ENCODE results near the gene MADCAM1.
"Not testable (repeated sequence)": the region's sequence is repeated elsewhere in the genome, so short reads cannot be mapped to it uniquely, and the experiment has no call there.

The MADCAM1 gene

DNA sequence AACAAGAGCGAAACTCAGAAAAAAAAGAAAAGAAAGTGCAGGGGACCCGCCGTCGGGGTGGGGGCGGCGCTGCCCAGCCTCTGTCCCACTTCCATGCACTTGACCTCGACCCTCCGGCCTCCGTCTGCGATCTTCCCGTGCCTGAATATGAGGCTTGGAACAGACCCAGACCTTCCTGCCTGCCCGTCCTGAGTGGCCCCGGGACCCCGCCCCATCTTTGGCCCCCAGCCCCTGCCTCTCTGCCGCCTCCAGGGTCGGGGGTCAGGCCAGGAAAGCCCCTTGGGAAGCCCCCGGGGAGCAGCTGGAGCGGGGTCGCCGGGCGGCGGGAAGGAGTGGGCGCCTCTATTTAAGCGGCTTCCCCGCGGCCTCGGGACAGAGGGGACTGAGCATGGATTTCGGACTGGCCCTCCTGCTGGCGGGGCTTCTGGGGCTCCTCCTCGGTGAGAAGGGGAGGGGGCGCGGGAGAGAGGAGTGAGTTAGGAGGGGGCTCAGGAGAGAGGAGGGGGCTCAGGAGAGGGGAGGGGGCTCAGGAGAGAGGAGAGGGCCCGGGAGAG is at the start of gene MADCAM1:
MADCAM1 (plus strand) TSS at position 375 of the 554 bp plus-strand sequence; CDS start at position 389, 14 bp downstream.
- DNase-seq = no peak

DNA sequence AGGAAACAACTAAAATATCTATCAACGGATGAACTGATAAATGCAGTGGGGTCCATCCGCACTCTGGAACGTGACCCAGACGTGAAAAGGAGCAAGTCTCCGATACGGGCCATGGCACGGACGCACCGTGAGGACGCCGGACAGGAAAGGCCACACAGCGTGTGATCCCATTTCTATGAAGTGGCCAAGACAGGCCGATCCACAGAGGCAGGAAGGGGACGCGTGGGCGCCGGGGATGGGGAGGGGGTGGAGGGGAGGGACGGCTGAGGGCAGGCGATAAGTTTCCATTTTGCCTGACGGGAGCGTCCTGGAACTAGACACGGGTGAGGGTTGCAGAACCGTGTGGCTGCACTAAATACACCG is 49.2 kb upstream of the MADCAM1 start:
- no peak for DNase-seq

DNA sequence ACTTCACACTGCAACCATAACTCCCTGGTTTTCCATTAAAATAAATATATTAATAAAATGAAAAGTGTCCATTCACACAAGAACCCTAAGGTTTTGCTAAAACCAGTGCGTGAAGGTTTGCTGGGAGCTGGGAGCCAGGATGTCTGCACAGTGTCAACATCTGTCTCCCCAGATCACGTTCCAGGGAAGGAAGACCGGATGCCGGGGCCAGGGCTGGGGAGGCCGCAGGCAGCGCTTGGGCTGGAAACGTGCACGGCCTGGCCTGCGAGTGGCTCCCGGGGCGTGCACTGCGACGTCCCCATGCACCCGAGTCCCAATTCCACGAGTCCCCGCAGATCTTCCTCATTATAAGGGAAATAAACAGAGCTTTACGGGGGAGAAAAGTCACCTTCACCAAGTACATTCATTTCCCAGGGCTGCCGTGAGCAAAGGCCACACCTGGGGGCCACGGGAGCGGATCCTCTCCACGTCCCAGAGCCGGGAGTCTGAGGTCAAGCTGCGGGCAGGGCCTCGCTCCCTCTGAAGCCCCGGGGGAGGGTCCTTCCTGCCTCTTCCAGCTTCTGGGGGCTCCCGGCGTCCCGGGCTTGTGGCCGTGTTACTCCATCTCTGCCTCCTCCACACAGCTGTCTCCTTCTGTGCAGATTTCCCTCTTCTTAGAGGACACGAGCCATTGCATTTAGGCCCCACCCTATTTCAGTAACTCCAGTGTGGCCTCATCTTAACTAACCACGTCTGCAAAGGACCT is 48.3 kb upstream of the MADCAM1 start:
- no peak for DNase-seq

- DNase-seq = no peak
Measured at GRCh38 chr19:449916-450315, 46.4 kb upstream of the MADCAM1 start.

GRCh38 chr19:450912-451481 is 45.3 kb upstream of the MADCAM1 start:
- not testable (repeated sequence) for DNase-seq

- DNase-seq = no peak
Measured at GRCh38 chr19:452829-453228, 43.5 kb upstream of the MADCAM1 start.

DNA sequence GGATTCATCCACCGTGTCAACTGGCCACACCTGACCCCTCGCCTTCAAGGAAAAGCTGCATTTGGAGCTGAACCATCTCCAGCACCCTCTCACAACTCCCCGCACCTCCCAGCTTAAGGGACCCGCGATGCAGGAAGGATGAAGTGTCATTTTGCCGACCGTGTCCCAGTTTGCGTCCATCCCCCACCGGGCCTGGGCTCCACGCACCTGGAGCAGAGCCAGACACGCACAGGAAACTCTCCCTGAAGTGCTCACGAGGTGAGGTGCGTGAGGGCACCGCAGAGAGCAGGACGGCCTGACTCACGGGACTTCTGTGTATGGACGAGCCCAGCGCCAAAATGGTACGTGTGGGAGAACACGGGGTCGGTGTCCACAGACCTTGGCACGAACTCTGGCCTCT is 42.7 kb upstream of the MADCAM1 start:
- no peak for DNase-seq

GRCh38 chr19:455031-455705 is 41.1 kb upstream of the MADCAM1 start:
- no peak for DNase-seq

DNA sequence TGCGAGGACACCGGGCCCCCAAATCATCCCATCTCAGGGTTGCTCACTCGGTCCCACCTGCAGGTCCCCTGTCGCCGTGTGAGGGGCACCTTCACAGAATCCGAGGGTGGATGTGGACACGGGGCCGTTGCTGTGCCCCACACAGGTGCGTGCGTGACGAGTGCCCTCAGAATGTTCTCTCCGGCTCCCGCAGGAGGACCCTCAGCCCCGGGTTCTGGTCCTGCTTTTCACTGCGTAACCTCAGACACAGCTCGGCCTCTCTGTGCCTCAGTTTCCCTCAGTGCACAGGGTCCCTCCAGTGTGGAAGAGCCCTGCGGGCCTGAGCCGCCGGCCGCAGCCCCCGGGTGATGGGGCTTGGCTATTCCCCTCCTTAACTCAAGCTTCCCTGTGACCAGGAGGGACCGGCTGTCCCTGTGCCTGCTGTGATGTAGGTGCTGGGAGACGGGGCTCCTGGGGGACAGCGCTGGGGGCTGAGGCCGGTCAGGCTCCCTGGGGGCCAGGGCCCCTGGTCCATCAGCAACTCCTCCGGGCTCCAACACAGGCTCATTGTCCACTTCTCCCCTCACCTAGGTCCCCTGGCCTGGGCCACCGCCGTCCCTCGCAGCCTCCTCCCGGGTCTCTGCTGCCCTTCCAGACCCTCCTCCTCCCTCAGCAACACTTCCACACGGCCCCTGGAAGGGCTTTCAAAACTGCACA is 40.3 kb upstream of the MADCAM1 start:
- DNase-seq = no peak

DNA sequence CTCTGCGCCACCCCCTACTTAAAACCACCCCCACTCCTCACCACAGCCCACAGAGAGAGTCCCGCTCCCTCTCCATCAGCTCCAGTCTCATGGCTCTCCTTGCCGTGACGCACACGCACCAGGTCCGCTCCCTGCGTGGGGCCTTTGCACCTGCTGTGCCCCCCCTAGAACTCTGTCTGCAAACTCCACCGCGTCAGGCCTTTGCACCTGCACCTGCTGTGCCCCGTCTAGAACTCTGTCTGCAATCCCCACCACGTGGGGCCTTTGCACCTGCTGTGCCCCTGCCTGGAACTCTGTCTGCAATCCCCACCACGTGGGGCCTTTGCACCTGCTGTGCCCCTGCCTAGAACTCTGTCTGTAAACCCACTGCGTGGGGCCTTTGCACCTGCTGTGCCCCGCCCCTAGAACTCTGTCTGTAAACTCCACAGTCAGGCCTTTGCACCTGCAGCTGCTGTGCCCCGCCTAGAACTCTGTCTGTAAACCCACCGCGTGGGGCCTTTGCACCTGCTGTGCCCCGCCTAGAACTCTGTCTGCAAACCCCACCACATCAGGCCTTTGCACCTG is 39.7 kb upstream of the MADCAM1 start:
- DNase-seq = no peak

DNA sequence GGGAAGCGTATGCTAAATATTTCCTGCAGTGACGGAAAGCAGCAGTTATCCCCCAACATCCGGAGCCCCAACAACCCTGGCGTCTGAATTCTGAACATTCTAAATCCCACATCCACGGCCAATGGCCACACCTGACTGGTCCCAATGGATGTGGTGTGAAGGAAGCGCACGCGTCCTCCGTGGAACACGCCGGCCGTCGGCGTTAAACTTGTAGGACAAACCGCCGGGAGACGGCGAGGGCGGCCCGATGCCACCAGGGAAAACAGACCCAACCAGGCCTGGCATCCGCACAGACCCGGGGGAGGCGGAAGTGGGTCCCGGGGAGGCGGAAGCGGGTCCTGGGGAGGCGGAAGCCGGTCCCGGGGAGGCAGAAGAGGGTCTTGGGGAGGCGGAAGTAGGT is 38.6 kb upstream of the MADCAM1 start:
- no peak for DNase-seq

DNA sequence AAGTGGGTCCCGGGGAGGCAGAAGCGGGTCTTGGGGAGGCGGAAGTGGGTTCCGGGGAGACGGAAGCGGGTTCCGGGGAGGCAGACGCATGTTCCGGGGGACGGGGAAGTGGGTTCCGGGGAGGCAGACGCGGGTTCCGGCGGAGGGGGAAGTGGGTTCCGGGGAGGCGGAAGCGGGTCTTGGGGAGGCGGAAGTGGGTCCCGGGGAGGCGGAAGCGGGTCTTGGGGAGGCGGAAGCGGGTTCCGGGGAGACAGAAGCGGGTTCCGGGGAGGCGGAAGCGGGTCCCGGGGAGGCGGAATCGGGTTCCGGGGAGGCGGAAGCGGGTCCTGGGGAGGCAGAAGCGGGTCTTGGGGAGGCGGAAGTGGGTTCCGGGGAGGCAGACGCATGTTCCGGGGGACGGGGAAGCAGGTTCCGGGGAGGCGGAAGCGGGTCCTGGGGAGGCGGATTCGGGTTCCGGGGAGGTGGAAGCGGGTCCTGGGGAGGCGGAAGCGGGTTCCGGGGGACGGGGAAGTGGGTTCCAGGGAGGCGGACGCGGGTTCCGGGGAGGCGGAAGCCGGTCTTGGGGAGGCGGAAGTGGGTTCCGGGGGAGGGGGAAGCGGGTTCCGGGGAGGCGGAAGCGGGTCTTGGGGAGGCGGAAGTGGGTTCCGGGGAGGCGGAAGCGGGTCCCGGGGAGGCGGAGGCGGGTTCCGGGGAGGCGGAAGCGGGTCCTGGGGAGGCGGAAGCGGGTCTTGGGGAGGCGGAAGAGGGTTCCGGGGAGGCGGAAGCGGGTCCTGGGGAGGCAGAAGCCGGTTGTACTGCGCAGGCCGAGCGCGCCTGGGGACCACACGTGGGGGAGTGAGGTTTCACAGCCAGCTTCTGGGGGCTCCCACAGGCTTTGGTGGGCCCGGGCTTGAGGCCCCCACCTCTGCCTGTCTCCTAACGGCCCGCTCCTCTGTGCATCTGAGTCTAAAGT is 37.9 kb upstream of the MADCAM1 start:
- DNase-seq = no peak

DNA sequence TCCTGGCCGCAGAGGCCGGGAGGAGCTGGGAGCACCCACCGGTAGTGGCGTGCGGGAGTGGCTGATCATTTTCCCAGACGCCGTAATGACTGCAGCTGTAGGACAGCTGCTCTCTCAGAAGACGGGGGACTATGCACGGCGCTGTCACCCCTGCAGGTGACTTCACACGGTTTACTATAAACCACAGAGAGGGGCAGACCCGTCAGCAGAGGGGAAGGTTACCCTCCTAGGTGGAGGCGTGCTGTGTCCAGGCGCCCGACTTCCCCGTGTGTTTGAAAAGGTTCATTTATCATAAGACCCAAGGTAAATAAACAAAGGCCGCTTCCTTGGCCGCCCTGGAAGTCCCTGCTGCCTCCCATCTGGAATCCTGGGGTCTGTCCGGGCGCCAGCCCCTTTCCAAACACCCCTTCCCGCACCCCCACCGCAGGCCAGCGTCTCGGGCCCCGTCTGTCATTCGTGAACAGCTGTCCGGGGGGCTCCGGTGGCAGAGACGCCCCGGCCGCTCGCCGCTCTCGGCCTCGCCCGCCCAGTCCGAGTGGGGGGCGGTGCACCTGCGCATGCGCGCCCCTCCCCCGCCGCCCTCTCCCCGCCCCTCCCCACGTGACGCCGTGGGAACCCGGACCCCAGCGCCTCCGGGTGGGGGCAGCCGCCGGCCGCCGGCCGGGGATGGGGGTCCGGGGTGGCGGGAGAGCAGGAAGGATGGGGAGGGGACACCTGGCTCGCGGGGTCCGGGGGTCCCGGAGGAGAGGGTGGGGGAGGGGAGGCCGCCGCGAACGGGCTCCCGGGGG is 36.4 kb upstream of the MADCAM1 start:
- DNase-seq = no peak

- no peak for DNase-seq
Measured at GRCh38 chr19:460877-461720, 35.2 kb upstream of the MADCAM1 start, which contains the start of gene SHC2. Gene SHC2, minus strand, starts transcription at chr19:461033. Its CDS starts 37 bp downstream, at chr19:460996.

GRCh38 chr19:461721-462551 is 34.4 kb upstream of the MADCAM1 start:
- DNase-seq = no peak

GRCh38 chr19:463483-464207 is 32.6 kb upstream of the MADCAM1 start:
- DNase-seq = no peak

- DNase-seq = no peak
Measured at GRCh38 chr19:464208-464545, 32.1 kb upstream of the MADCAM1 start.

All from activated CD4-positive, alpha-beta T cell treated with anti-CD3 and anti-CD28 coated beads, Interleukin-2, amount 50 U/mL, for 4 hours (primary cell).